Measurements from ENCODE around the gene PCDH9.

The PCDH9 gene

GRCh38 chr13:66794340-66795031 is 435.6 kb downstream of the PCDH9 start:
- no peak overlapping the region for H2BK120ac ChIP-seq (ENCODE audit: low read depth, low read length)
- no peak overlapping the region for H3K4ac ChIP-seq (ENCODE audit: low read depth, low read length)
- no peak overlapping the region for H3K4me2 ChIP-seq (ENCODE audit: low read length)
- H2BK15ac ChIP-seq (replicated peaks; ENCODE audit: low read depth): no peak overlapping the region
- no peaks in the 10 kb centered on the region for H3K79me1 ChIP-seq (ENCODE audit: low read length)
- H3K27ac ChIP-seq (ENCODE audit: low read depth, low read length): no peak overlapping the region
- no peak for DNase-seq
- H3K18ac ChIP-seq (ENCODE audit: low read length): no peak overlapping the region
- no peak overlapping the region for H4K5ac ChIP-seq (ENCODE audit: low read length)
- no peak overlapping the region for H3K23ac ChIP-seq (ENCODE audit: low read length)
- no peak overlapping the region for H3K56ac ChIP-seq (ENCODE audit: low read length)
- H3K4me1 ChIP-seq (ENCODE audit: control insufficient read depth, low read depth, low read length): no peaks in the 10 kb centered on the region
- H3K27me3 ChIP-seq (ENCODE audit: insufficient read depth, low read length, poor library complexity): no peaks in the 10 kb centered on the region
- H2AK5ac ChIP-seq (ENCODE audit: low read length): no peak overlapping the region
- H3K9ac ChIP-seq (ENCODE audit: low read length): no peak overlapping the region
- no peak overlapping the region for H2BK5ac ChIP-seq (ENCODE audit: low read length)
- no peaks in the 10 kb centered on the region for H3K36me3 ChIP-seq (ENCODE audit: control insufficient read depth, insufficient read depth, low read length)
- no peak overlapping the region for H3K4me3 ChIP-seq (ENCODE audit: low read length)
- no peak overlapping the region for H4K8ac ChIP-seq (ENCODE audit: low read depth, low read length)
- WGBS (ENCODE audit: extremely low coverage, insufficient coverage, low lambda C conversion rate): no CpG with 5 or more reads among the region's 5 CpGs
- no peaks in the 10 kb centered on the region for H3K79me2 ChIP-seq (ENCODE audit: control insufficient read depth, insufficient read depth, low read length)

DNA sequence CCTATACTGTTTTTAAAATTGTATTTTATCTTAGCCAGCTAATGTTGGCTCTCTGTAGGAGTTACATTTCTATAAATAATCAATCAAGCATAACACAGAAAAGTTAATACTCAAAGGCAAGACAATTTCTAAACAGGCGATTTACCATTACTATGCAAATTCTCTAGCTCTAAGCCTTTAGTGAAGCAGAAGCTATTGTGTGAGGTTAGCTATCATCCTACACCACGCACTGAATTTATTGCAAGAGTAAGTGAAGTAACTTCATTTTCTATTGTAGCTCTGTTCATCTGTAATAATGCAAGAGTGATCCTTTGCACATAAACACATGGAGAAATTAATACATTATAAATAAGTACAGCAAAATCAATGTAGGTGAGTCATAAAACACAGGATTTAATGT is 439.3 kb downstream of the PCDH9 start:
- H3K4ac ChIP-seq (ENCODE audit: low read depth, low read length): no peak overlapping the region
- H3K79me1 ChIP-seq (ENCODE audit: low read length): no peaks in the 10 kb centered on the region
- no peak overlapping the region for H4K8ac ChIP-seq (ENCODE audit: low read depth, low read length)
- no peaks in the 10 kb centered on the region for H3K4me1 ChIP-seq (ENCODE audit: control insufficient read depth, low read depth, low read length)
- no peak overlapping the region for H2BK120ac ChIP-seq (ENCODE audit: low read depth, low read length)
- no peaks in the 10 kb centered on the region for H3K36me3 ChIP-seq (ENCODE audit: control insufficient read depth, insufficient read depth, low read length)
- H3K27ac ChIP-seq (ENCODE audit: low read depth, low read length): no peak overlapping the region
- no peak overlapping the region for H3K4me2 ChIP-seq (ENCODE audit: low read length)
- H2AK5ac ChIP-seq (ENCODE audit: low read length): no peak overlapping the region
- H2BK5ac ChIP-seq (ENCODE audit: low read length): no peak overlapping the region
- H3K56ac ChIP-seq (ENCODE audit: low read length): no peak overlapping the region
- DNase-seq: no peak
- no peak overlapping the region for H3K23ac ChIP-seq (ENCODE audit: low read length)
- no peak overlapping the region for H3K4me3 ChIP-seq (ENCODE audit: low read length)
- H2BK15ac ChIP-seq (replicated peaks; ENCODE audit: low read depth): no peak overlapping the region
- no peaks in the 10 kb centered on the region for H3K79me2 ChIP-seq (ENCODE audit: control insufficient read depth, insufficient read depth, low read length)
- H3K9ac ChIP-seq (ENCODE audit: low read length): no peak overlapping the region
- no peaks in the 10 kb centered on the region for H3K27me3 ChIP-seq (ENCODE audit: insufficient read depth, low read length, poor library complexity)
- H3K18ac ChIP-seq (ENCODE audit: low read length): no peak overlapping the region
- no peak overlapping the region for H4K5ac ChIP-seq (ENCODE audit: low read length)
- no CpG with 5 or more reads among the region's 2 CpGs for WGBS (ENCODE audit: extremely low coverage, insufficient coverage, low lambda C conversion rate)

DNA sequence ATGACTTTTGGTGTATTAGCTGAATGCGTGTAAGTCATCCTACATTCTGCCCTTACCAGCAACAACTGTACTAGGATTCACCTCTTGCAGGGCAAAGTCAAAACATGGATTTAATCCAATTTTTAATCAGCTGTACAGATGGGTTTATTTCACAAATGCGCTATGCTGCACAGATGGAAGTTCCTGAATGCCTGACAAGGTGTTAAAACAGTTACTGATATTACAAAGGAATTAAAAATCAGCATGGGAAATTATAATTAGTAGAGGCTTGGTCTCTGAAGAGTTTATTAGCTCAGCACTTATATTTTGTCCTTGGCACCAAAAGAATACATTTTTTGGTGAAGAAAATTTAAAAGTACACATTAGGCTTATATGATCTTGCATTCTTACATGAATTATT is 448.9 kb downstream of the PCDH9 start:
- WGBS (ENCODE audit: extremely low coverage, insufficient coverage, low lambda C conversion rate): no CpG with 5 or more reads among the region's 2 CpGs
- H3K23ac ChIP-seq (ENCODE audit: low read length): no peak overlapping the region
- no peak overlapping the region for H3K9ac ChIP-seq (ENCODE audit: low read length)
- no peaks in the 10 kb centered on the region for H3K4me1 ChIP-seq (ENCODE audit: control insufficient read depth, low read depth, low read length)
- no peaks in the 10 kb centered on the region for H3K36me3 ChIP-seq (ENCODE audit: control insufficient read depth, insufficient read depth, low read length)
- H3K56ac ChIP-seq (ENCODE audit: low read length): no peak overlapping the region
- no peaks in the 10 kb centered on the region for H3K79me1 ChIP-seq (ENCODE audit: low read length)
- H2BK15ac ChIP-seq (replicated peaks; ENCODE audit: low read depth): no peak overlapping the region
- H3K18ac ChIP-seq (ENCODE audit: low read length): no peak overlapping the region
- no peak overlapping the region for H3K4me3 ChIP-seq (ENCODE audit: low read length)
- no peaks in the 10 kb centered on the region for H3K79me2 ChIP-seq (ENCODE audit: control insufficient read depth, insufficient read depth, low read length)
- no peak overlapping the region for H3K27ac ChIP-seq (ENCODE audit: low read depth, low read length)
- H2AK5ac ChIP-seq (ENCODE audit: low read length): no peak overlapping the region
- H2BK120ac ChIP-seq (ENCODE audit: low read depth, low read length): no peak overlapping the region
- no peak overlapping the region for H4K8ac ChIP-seq (ENCODE audit: low read depth, low read length)
- DNase-seq: no peak
- no peak overlapping the region for H4K5ac ChIP-seq (ENCODE audit: low read length)
- no peak overlapping the region for H3K4me2 ChIP-seq (ENCODE audit: low read length)
- H2BK5ac ChIP-seq (ENCODE audit: low read length): no peak overlapping the region
- no peak overlapping the region for H3K4ac ChIP-seq (ENCODE audit: low read depth, low read length)
- no peaks in the 10 kb centered on the region for H3K27me3 ChIP-seq (ENCODE audit: insufficient read depth, low read length, poor library complexity)

- no peak overlapping the region for H3K4me2 ChIP-seq (ENCODE audit: low read length)
- WGBS (ENCODE audit: extremely low coverage, insufficient coverage, low lambda C conversion rate): no CpG with 5 or more reads among the region's 3 CpGs
- no peaks in the 10 kb centered on the region for H3K27me3 ChIP-seq (ENCODE audit: insufficient read depth, low read length, poor library complexity)
Measured at GRCh38 chr13:66780814-66781213, 449.3 kb downstream of the PCDH9 start.

DNA sequence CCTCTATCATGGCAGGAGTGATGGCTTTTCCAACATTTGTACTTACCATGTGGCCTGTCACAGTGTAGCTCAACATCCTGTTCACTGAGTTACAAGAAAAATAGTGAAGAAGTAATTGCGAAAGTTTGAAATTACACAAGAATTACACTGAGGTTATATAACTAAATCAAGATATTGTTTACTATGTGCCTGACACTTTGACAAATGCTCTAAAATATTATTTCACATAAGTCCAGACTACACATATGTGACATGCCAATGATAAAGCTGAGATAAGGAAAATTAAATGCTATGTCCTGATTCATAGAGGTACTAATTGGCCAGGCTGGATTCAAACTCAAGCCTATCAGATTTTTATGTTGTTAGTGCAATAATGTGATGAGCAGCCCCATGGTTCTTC is 451.7 kb downstream of the PCDH9 start:
- H3K79me2 ChIP-seq (ENCODE audit: control insufficient read depth, insufficient read depth, low read length): no peaks in the 10 kb centered on the region
- no peak overlapping the region for H2BK15ac ChIP-seq (replicated peaks; ENCODE audit: low read depth)
- H3K56ac ChIP-seq (ENCODE audit: low read length): no peak overlapping the region
- H4K5ac ChIP-seq (ENCODE audit: low read length): no peak overlapping the region
- H3K9ac ChIP-seq (ENCODE audit: low read length): no peak overlapping the region
- H2BK120ac ChIP-seq (ENCODE audit: low read depth, low read length): no peak overlapping the region
- no peak overlapping the region for H3K18ac ChIP-seq (ENCODE audit: low read length)
- H3K4me1 ChIP-seq (ENCODE audit: control insufficient read depth, low read depth, low read length): no peaks in the 10 kb centered on the region
- H3K27me3 ChIP-seq (ENCODE audit: insufficient read depth, low read length, poor library complexity): no peaks in the 10 kb centered on the region
- H3K23ac ChIP-seq (ENCODE audit: low read length): no peak overlapping the region
- no peak overlapping the region for H3K4ac ChIP-seq (ENCODE audit: low read depth, low read length)
- no peak overlapping the region for H4K8ac ChIP-seq (ENCODE audit: low read depth, low read length)
- whole genome bisulfite sequencing (ENCODE audit: extremely low coverage, insufficient coverage, low lambda C conversion rate): no CpG with 5 or more reads among the region's 1 CpG
- H3K27ac ChIP-seq (ENCODE audit: low read depth, low read length): no peak overlapping the region
- H3K36me3 ChIP-seq (ENCODE audit: control insufficient read depth, insufficient read depth, low read length): no peaks in the 10 kb centered on the region
- H2BK5ac ChIP-seq (ENCODE audit: low read length): no peak overlapping the region
- no peak overlapping the region for H3K4me2 ChIP-seq (ENCODE audit: low read length)
- DNase-seq: no peak
- H3K4me3 ChIP-seq (ENCODE audit: low read length): no peak overlapping the region
- H2AK5ac ChIP-seq (ENCODE audit: low read length): no peak overlapping the region
- H3K79me1 ChIP-seq (ENCODE audit: low read length): no peaks in the 10 kb centered on the region

More at GRCh38 chr13:66780814-66781213, 449.3 kb downstream of the PCDH9 start:
- Histone ChIP-seq H4K8ac (ENCODE audit: low read depth, low read length) (no peak overlapping the region), H3K4me3 (ENCODE audit: low read length) (no peak overlapping the region), H3K4me1 (ENCODE audit: control insufficient read depth, low read depth, low read length) (no peaks in the 10 kb centered on the region), H2BK120ac (ENCODE audit: low read depth, low read length) (no peak overlapping the region), H3K79me2 (ENCODE audit: control insufficient read depth, insufficient read depth, low read length) (no peaks in the 10 kb centered on the region), H3K79me1 (ENCODE audit: low read length) (no peaks in the 10 kb centered on the region), H3K36me3 (ENCODE audit: control insufficient read depth, insufficient read depth, low read length) (no peaks in the 10 kb centered on the region), H3K18ac (ENCODE audit: low read length) (no peak overlapping the region), H3K9ac (ENCODE audit: low read length) (no peak overlapping the region), H3K27ac (ENCODE audit: low read depth, low read length) (no peak overlapping the region), H3K4ac (ENCODE audit: low read depth, low read length) (no peak overlapping the region), H3K23ac (ENCODE audit: low read length) (no peak overlapping the region), H2AK5ac (ENCODE audit: low read length) (no peak overlapping the region), H2BK5ac (ENCODE audit: low read length) (no peak overlapping the region), H3K56ac (ENCODE audit: low read length) (no peak overlapping the region), H2BK15ac (replicated peaks; ENCODE audit: low read depth) (no peak overlapping the region), H4K5ac (ENCODE audit: low read length) (no peak overlapping the region)
- DNase-seq: no peak

GRCh38 chr13:66775196-66775595 is 454.9 kb downstream of the PCDH9 start:
- Histone ChIP-seq H3K4me3 (ENCODE audit: low read length) (no peak overlapping the region), H3K79me2 (ENCODE audit: control insufficient read depth, insufficient read depth, low read length) (no peaks in the 10 kb centered on the region), H3K79me1 (ENCODE audit: low read length) (no peaks in the 10 kb centered on the region), H4K8ac (ENCODE audit: low read depth, low read length) (no peak overlapping the region), H3K36me3 (ENCODE audit: control insufficient read depth, insufficient read depth, low read length) (no peaks in the 10 kb centered on the region), H2BK120ac (ENCODE audit: low read depth, low read length) (no peak overlapping the region), H3K56ac (ENCODE audit: low read length) (no peak overlapping the region), H2BK15ac (replicated peaks; ENCODE audit: low read depth) (no peak overlapping the region), H3K23ac (ENCODE audit: low read length) (no peak overlapping the region), H3K4ac (ENCODE audit: low read depth, low read length) (no peak overlapping the region), H3K4me2 (ENCODE audit: low read length) (no peak overlapping the region), H2BK5ac (ENCODE audit: low read length) (no peak overlapping the region), H3K27ac (ENCODE audit: low read depth, low read length) (no peak overlapping the region), H3K4me1 (ENCODE audit: control insufficient read depth, low read depth, low read length) (no peaks in the 10 kb centered on the region), H3K18ac (ENCODE audit: low read length) (no peak overlapping the region), H3K27me3 (ENCODE audit: insufficient read depth, low read length, poor library complexity) (no peaks in the 10 kb centered on the region), H3K9ac (ENCODE audit: low read length) (no peak overlapping the region), H2AK5ac (ENCODE audit: low read length) (no peak overlapping the region), H4K5ac (ENCODE audit: low read length) (no peak overlapping the region)
- no peak for DNase-seq
- no CpG with 5 or more reads among the region's 3 CpGs for WGBS (ENCODE audit: extremely low coverage, insufficient coverage, low lambda C conversion rate)
